NCI-H1048 (cell line): ENCODE results near the gene ACER3.
"Not testable (repeated sequence)": the region's sequence is repeated elsewhere in the genome, so short reads cannot be mapped to it uniquely, and the experiment has no call there.

ENCODE experiments used
- DNase-seq: peaks from one replicate; lab custom pipeline; 2025; lab: John Stamatoyannopoulos, UW

The ACER3 gene

GRCh38 chr11:77060234-77060633 is 199.5 kb downstream of the ACER3 start:
- DNase-seq, result no peak

GRCh38 chr11:77061258-77061657 is 200.5 kb downstream of the ACER3 start:
- not testable (repeated sequence) for DNase-seq

- no peak for DNase-seq
Observed at GRCh38 chr11:77062924-77063323, 202.2 kb downstream of the ACER3 start.

- DNase-seq, result no peak
Observed at GRCh38 chr11:77063407-77063806, 202.7 kb downstream of the ACER3 start.

GRCh38 chr11:77063861-77064260 is 203.1 kb downstream of the ACER3 start:
- DNase-seq, result no peak

- no peak for DNase-seq
Observed at GRCh38 chr11:77064648-77065217, 204.0 kb downstream of the ACER3 start.

GRCh38 chr11:77065878-77066228 is 205.1 kb downstream of the ACER3 start:
- no peak for DNase-seq

- peak; percentile 77 for DNase-seq
Observed at GRCh38 chr11:77066229-77067042, 205.7 kb downstream of the ACER3 start, which contains the start of gene CAPN5. CAPN5 (plus strand) TSS chr11:77066971; CDS start chr11:77084887, 17,916 bp downstream.

GRCh38 chr11:77067861-77068443 is 207.2 kb downstream of the ACER3 start:
- no peak for DNase-seq

- DNase-seq, result no peak
Observed at GRCh38 chr11:77068457-77069335, 208.0 kb downstream of the ACER3 start.

GRCh38 chr11:77069336-77069968 is 208.7 kb downstream of the ACER3 start:
- no peak for DNase-seq

GRCh38 chr11:77069969-77070582 is 209.4 kb downstream of the ACER3 start:
- no peak for DNase-seq

- no peak for DNase-seq
Observed at GRCh38 chr11:77071077-77071476, 210.4 kb downstream of the ACER3 start.

GRCh38 chr11:77071671-77072605 is 211.2 kb downstream of the ACER3 start:
- no peak for DNase-seq

- DNase-seq, result no peak
Observed at GRCh38 chr11:77072851-77073327, 212.2 kb downstream of the ACER3 start.

- no peak for DNase-seq
Observed at GRCh38 chr11:77073328-77074001, 212.7 kb downstream of the ACER3 start.

- DNase-seq, result no peak
Observed at GRCh38 chr11:77074205-77074604, 213.5 kb downstream of the ACER3 start.

- DNase-seq, result no peak
Observed at GRCh38 chr11:77074626-77075221, 214.0 kb downstream of the ACER3 start.

- no peak for DNase-seq
Observed at GRCh38 chr11:77075425-77075905, 214.7 kb downstream of the ACER3 start.
